Epidermal melanocyte (primary cell): Measurements from ENCODE around the gene E2F4.

Source experiments
- DNase-seq: peaks from one replicate; pipeline ENCODE4 v3.0.0; 2011; ENCODE audit warnings: low spot score; ENCODE audit not compliant: insufficient read length

E2F4 gene

DNA sequence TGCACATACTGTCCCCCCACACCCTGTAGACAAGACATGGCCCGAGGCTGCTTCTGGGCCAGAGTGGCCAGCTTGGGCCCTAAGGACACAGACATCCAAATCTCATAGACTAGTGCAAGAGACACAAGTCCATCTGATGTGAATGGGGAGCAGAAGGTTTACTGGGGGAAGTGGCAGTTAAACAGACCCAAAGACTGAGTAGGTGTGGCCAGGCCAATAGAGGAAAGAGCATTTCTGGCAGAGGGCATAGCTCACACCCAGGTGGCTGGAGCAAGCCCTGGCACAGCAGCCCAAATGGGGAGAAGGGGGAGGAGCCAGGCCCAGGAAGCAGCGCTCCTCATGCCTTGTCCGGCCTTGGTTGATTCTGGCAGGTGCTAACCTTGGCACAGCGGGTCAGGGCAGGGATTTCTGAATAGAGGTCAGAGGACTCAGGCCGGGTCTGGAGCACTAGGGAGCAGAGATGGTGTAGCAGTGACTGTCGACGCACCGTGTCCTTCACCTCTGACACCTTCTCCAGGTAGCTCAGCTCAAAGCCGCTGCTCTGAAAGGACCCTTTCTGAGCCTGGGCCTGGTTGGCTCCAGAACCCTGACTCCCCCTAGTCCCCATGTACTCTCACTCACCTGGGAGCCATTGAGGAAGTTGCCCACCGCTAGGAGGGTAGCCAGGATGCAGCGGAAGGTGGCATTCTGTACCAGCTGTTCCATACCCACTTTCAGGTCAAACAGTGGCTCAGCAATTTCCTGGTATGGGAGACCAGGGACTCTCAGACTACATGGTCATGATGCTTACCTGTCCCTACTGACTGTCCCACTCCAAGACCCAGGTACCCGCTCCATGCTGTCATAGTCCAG is 39.1 kb downstream of the E2F4 start:
- no peak for DNase-seq

DNA sequence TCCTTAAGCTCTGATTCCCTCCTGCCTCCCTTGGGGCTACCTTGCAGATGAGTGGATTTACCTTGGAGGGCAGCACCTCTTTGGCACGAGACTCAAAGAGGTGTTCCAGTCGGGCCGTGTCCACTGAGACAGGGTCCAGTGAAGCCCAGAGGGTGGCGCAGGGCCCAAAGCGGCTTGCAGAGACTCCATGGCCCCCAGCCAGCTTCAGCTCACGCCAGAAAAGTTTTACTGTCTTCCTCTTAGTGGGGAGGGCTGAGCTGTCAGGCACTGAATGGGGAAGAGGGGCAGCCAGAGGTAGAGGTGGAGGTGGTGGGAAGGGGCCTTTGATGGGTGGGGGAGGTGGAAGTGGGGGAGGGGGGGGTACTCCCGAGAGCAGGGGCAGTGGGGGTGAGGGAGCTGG is 41.6 kb downstream of the E2F4 start:
- no peak for DNase-seq

DNA sequence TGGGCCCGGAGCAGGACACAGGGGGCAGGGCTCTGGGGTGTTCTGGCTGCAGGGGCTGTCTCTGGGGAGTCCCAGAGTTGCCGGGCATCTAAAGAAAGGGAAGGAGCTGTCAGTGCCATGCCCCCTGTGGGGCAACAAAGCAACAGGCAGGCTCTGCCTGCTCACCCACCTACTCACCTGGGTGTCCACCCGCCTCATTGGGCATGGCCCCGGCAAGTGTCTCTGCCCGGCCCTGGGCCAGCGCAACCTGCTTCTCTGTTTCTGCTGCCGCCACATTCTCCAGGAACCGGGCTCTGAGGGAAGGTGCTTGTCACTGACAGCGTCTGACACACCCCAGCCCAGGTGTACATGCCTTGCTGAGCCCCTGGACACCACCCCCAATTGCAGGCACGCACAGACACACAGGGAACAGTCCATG is 42.2 kb downstream of the E2F4 start:
- no peak for DNase-seq

DNA sequence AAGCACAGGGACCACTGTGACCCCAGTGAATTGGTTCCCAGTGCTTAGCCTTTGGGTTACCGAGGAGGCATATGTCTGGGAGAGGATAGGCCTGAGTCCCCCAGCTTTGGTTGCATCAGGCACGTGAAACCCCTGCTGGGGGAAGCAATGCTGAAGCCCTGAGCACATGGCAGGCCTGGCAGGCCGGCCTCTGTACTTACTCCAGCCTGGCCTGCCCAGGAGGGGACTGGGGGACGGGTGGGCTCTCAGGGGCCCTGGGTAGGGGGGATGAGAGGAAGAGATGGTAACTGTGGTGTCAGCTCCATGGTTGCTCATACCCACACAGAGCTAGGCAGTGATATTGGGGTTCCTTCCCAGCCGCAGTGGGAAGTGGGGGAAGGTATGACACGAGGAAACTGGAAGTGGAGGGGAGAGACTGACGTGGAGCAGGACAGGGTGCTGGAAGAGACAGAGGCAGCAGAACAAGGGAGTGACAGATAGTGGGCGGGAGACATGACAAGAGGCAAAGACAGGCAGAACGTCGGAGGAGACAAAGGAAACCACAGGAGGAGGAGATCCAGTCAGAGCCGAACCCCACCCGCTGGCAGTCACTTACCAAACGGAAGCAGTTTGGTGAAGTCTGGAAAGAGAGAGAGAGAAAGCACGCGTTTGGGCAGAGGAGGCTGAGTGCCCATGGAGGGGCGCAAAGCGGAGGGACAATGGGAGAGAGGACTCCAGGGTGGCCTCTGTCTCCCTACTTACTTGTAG is 44.0 kb downstream of the E2F4 start:
- no peak for DNase-seq

DNA sequence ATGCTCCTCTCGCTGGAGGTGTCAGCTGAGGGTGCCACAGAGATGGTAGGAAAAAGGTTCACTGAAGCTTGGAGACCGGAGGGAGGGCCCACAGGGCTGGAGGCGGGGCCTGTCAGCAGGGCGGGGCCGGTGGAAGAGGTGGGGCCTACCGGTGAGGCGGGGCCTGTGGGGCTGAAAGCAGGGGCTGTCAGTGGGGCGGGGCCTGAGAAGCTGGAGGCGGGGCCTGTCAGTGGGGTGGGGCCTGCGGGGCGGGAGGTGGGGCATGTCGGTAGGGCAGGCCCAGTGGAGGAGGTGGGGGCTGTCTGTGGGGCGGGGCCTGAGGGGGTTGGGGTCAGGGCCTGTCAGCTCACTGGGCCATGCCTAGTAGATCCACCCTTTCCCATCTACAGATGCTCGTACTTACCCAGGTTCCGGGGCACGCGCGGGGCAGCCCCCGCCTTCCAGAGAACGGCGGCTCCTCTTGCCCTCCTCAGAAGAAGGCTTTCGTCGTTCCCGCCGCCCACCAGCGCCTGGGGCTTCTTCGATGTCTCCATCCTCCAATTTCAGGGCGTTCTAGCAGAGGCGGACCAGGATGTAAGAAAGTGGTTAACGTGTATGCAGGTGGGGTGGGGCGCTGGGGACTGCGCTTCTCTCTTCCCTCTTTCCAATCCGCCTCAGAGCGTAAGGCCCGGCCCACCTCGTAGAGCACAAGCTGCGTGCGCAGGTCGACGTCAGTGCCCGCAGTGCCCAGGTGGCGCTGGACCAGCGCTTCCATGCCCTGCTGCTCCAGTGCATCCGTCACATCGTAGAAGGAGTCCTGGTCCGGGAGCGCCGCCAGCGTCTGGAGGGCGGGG is 44.8 kb downstream of the E2F4 start:
- no peak for DNase-seq

DNA sequence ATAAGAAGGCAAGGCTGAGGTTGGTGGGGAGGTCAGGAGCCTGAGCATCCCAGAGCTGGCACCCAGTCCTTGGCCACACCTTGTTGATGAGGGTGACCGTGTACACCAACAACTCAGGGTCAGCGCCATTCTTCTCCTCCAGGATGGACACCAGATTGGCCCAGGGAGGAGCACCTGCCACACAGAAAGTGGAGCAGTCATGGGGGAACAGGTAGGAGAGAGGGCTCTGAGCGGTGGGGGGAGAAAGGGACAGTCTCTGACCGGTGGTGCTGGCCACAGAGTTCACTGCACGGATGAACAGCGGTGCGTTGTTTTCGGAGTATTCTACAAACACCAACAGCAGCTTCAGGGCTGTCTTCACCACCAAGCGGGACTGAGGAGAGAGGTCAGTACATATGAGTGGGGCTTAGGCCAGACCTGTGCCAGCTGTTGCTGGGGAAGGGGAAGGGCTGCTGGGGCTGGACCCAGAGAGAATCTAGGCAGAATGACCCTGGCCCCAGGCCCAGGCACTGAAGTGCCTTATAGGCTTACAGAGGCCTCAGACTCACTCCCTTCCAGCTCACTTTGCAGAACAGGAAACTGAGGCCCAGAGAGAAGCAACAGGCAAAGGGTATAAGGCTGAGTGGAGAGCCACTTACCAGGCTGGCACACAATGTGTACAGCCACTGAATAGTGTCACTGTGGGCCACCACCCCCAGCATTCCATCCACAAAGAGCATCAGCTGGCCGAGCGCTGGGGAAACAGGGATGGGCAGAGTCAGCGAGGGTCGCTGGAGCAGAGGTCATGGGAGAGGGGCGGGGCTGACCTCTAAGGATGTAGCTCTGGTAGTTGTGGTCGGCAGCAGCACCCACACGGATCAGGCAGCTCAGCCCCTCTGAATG is 45.7 kb downstream of the E2F4 start:
- DNase-seq, result no peak

DNA sequence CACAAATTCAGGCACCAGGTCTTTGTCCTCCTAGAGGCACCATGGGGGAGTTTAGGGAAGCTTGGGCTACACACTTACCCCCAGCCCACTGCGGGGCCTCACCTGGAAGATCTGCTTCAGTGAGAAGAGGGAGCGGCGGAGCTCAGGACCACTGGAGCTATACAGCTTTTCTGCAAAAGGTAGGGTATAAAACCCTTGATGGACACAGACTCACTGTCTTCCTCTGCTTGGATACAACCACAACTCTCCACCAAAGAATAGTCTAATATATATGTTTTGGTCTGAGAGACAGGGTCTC is 46.3 kb downstream of the E2F4 start:
- no peak for DNase-seq

DNA sequence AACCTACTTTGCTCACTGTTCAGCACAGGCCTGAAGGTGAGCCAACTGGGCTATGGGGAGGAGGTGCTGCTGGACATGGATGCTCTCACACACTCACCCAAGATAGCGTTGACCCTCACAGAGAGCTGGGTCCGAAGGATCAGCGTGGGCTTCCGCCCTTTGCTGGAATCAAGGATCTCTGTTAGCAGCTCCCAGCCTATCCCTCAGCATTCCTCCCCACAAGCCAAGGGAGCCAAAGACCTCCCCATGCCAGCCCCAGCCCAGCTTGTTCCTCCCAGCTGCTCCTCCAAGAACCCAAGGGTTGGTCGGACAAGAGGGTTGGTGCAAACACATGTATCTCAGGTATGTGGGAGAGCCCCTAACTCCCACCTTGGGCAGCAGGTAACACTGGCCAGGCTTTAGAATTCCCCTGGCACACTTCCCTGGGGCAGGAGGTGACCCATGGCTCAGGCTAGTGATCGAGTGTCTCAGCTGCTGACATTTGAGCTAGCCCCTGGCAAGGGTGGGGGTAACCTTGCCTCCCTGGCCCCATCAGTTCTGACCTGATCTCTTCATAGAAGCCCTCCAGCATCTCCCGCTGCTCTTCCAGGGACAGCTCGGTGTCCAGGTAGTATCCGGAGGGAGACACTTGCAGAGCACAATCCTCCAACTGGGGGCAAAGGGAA is 47.0 kb downstream of the E2F4 start:
- DNase-seq, result no peak

DNA sequence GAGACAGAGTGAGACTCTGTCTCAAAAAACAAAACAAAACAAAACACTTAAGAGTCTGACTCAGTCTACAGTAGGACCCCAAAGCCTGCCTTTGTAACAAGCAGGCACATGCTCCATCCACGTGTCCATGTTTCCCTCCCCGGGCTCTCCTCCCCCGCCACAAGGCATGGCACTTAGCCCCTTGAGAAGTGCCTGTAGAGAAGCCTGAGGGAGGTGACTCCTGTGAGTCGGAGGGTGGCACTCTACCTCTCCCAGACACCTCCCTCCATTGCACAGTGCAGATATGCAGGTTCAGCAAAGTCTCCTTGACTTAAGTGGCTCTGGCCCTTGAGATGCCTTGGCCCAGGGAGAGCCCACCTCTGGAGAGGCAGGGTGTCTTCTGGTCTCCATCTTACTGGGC is 48.6 kb downstream of the E2F4 start:
- DNase-seq, result no peak

DNA sequence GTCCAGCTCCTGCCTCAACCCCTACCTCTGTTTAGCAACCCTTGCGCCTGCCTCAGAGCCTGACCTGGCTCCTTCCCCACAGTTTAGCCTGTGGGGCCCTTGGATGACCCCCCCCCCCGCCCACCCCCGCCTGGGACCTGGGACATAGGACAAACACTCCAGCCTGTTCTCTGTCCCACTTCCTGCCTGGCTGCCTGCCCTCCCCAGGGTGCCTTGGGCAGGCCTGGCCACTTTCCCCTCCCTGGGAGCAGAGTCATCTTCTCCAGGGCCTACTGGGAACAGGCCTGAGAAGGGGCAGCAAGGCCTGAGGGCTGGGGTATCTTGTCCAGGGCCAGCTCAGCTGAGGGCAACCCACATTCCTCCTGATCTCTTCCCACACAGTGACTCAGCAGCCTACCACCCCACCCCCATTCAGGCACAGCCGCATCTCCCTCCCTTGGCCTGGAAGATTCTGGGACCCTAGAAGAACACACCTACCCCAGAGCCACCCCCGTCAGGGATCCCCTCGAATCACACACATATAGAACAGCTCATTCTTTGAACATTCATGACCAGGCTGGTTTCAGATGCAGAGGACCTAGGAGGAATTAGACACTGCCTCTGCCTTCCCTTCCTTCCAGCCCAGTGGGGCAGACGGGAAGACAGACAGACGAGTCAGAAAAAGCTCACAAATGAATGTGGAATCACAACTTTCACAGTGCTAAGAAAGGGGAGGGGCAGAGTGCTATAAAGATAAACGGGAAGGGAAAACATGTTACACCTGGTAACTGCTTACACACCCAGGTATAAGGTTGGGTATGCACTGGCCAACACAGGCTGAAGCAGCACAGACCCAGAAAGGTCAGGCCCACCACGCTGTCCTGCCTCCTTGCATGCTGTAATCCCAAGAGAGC is 49.3 kb downstream of the E2F4 start:
- DNase-seq, result peak; percentile 87

DNA sequence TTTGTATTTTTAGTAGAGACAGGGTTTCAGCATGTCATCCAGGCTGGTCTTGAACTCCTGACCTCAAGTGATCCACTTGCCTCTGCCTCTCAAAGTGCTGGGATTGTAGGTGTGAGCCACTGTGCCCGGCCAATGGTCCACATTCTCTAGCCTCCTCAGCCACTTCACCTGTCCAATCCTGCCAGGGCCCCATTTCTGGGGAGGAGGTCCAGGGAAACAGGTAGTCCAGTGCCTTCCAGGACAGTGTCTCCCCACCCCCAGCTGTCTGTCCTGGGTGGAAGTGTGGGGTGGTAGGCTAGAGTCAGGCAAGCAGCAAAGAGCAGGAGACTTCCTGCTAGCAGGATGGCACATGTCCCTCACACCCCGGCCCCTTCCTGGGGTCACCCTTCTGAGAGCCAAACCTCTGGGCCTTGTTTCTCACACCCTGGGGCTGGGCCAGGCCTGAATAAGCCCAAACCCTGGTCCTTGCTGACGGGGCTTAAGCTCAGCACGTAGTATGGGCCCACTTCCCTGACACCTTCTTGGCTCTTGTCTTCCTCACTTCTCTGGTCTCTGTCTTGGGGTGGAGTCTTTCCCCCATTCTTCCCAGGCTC is 50.3 kb downstream of the E2F4 start:
- no peak for DNase-seq

DNA sequence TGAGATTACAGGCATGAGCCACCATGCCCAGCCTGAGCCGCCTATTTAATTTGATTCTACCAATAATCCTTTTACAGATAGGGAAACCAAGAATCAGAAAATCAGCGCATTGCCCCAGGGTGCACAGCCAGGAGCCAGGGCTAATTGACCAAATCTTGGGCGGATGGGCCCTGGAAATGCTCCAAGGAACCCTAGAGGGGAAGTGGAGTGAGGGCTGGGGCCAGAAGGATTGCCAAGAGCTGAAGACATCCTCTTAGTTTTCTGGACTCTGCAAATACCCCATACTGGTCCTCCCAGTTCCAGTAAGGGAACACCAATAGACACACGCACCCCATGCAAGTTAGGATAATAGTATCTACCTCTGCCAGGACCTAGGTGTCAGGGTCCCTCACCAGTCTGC is 51.5 kb downstream of the E2F4 start:
- no peak for DNase-seq

DNA sequence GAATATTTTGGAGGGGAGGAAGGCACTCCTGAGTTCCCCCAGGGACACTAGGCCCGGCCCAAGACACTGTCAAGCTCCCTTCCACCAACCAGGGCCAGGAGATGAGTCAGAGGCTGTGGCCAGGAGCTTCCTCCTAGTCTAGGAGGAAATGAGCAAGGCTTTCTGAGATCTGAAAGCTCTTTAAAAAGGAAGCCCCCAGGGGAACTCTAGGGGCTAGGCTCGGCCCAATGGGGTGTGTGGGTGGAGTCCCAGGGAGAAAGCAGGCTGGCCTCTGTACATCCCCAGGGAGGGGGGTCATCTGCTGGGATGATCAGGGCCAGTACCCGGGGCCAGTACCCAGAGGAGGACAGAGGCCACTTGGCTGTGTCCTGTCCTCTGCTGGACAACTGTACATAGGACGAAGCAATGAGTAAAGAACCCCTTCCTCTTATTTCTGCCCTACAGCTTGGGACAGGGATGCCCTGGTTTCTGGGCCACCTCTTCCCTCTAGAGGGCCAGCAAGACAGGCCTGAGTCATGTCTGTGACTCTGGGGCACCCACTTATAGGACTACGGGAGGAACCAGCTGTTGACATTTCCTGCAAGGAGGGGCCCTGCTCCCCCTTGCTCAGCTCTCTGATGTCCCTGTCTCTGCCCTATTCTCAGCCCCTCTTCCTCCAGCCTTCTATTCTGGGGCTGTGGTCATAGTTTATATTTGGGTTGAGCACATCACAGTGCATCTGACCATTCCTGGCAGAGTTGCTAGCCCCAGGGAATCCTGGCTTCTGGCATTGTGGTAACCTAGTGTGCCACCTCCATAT is 52.6 kb downstream of the E2F4 start:
- DNase-seq, result no peak

DNA sequence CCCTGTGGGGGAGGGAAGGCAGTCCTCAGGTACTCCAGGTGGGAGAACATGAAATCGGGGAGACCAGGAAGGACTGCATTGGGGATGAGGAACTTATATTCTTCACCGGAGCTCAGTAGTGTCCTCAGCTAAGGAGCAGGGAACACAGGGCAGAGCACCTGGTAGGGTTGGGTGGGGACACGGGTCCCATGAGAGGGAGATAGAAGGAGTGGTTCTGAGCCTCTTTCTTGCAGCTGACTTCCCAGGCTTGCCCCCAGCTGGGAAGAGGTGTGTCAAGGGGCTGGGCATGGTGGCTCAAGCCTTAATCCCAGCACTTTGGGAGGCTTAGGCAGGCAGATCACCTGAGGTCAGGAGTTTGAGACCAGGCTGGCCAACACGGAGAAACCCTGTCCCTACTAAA is 53.2 kb downstream of the E2F4 start:
- no peak for DNase-seq

DNA sequence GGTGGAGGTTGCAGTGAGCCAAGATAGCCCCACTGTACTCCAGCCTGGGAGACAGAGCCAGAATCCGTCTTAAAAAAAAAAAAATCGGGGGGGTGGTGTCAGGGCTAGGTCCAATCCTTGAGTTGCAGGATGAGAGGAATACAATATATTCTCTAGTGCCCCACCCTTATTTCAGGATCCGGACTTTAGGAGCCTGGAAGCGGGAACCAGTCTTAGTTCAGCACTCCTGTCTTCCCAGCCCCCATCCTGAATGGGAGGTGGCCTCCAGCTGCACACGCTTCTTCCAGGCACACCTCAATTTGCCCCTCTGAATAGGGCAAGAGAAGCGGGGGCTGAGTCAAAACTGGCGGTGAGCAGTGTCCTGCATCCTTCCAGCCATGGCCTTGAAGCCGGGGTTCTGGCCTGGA is 53.7 kb downstream of the E2F4 start:
- no peak for DNase-seq

DNA sequence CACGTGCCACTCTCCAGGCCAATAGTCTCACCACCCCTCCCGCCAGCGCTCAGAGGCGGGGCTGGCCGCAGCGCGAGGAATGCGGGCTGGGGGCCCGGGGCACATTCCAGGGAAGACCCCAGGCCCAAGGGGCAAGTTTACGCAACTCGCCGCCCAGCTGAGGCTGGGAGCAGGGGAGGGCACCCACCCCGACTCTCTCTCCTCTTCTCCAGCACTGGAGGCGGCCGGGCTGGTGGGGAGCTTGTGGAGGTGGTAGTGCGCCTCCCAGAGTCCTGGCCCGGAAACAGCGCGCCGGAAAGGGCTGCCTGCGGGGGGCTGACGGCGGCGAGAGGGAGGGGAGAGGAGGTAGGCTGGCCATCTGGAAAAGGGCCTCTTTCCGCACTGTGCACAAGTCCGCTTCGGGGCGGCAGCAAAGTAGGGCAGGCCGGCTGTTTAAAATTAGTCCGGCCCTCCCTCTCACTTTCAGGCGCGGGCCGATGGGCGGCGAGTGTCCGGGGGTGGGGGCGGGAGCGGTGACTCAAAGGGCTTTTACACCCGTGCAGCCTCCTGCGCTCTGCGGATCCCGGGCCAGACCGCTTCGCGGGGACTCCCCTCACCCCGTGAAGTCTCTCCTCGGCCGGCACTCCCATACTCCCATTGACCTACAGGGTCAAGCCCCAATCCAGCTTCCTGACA is 54.3 kb downstream of the E2F4 start:
- peak; percentile 63 for DNase-seq

DNA sequence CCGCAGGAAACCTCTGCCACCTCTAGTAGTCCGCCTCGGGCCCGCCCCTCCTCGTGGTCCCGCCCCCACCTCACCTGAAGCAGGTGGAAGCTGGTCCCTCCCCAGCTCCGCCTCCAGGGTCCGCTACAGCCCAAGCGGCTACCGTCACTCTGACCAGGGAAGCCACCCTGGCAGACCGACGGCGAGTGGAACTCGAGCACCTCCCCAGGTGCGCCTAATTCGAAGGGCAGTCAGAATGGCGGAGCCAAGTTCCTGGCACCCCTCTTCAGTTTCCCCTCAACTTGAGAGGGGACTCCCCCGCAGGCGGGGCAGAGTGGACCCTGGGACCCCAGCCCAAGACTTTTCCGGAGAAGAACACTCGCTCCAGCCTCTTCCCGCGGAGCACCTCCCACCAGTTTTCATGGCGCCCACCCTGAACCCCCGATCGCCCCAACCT is 54.8 kb downstream of the E2F4 start:
- no peak for DNase-seq
